GM19455 (cell line): Measurements from ENCODE around the gene TPSAB1.

Experiments used
- ATAC-seq: cut with Tn5 transposase; IDR thresholded peaks from one replicate; pipeline ENCODE4 v1.9.1; 2021; ENCODE audit not compliant: unreplicated experiment

The TPSAB1 gene

GRCh38 chr16:1281517-1281916 lies 41.0 kb downstream of the TPSAB1 start:
- ATAC-seq, result no peak

- no peak for ATAC-seq
Measured at GRCh38 chr16:1282324-1282973, 41.9 kb downstream of the TPSAB1 start.

DNA sequence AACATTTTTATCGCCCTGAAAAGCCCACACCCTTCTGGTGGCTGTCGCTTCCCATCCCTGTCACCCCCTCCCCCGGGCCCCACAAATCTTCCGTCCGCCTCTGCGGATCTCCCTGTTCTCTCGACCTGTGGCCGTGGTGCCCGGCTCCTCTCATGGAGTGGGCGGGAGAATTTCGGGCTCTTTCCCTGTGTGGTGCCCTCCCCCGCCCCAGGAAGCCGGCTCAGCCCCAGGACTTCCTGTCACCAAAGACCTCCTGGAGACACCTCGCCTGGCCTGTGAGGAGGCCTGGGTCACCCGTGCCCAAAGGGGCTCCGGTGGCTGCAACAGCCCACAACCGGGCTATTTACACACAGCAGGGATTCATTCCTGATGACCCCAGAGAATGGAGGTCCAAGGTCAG lies 42.8 kb downstream of the TPSAB1 start:
- ATAC-seq, result no peak

DNA sequence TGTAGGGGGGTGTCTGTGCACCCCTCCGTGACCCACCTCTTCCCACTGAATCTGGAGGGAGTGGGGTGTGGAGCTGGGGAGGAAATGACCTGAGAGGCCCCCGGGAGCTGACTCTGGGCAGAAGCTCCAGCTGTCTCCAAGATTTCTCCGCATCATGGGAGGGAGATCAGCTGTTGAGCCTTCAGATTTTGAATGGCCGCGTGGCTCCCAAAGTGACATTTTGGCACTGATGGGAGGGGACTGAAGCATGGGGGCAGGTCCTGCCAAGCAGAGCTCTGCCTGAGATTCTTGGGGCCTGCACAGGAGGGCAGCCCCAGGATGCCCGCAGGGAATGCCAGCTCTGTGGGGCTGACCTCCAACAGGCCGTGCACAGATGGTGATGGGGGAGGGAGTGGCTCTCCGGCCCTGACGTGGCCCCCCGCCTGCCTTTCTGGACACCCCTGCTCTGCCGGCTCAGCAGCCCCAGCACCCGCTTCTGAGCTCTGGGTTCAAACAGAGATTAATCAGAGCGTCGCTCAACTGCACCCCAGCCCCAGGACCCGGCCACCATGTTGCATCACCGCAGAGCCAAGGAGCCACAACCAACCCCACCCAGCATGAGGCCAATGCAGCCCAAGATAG lies 43.6 kb downstream of the TPSAB1 start:
- no peak for ATAC-seq

DNA sequence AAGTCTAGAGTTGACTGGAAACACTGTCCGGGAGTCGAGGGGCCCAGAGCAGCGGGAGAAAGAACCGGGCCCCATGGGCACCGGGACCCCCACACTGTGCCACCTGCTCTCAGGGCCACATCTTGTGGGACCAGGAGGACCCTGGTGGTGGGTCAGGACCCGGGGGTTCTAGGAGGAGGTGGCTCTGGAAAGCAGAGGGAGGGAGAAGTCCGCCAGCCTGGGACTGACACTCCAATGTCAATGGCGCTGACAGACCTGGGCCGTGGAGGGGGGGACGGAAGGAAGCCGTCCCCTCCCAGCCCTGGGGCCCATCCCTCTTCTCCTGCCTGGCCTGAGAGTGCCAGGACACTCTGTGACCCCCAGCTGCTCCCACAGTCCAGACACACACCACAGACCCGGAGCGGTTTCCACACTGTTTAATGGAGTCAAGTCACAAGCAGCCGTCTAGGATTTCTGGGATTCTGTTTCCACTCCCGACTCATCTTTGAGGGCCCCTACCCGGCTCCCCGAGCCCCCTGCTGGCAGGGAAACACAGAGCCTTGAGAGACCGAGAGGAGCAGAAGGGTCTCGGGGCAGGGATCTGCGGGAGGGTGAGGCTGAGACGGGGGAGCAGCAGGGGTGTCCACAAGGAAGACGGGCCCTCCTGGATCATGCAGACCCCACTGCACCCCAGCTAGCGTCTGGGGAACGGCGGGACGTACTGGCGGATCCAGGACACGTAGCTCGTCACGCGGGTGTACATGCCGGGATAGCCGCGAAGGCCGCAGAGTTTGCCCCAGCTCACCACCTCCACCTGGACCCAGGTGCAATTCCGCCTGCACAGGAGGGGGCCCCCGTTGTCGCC lies 45.4 kb downstream of the TPSAB1 start:
- ATAC-seq, result no peak

DNA sequence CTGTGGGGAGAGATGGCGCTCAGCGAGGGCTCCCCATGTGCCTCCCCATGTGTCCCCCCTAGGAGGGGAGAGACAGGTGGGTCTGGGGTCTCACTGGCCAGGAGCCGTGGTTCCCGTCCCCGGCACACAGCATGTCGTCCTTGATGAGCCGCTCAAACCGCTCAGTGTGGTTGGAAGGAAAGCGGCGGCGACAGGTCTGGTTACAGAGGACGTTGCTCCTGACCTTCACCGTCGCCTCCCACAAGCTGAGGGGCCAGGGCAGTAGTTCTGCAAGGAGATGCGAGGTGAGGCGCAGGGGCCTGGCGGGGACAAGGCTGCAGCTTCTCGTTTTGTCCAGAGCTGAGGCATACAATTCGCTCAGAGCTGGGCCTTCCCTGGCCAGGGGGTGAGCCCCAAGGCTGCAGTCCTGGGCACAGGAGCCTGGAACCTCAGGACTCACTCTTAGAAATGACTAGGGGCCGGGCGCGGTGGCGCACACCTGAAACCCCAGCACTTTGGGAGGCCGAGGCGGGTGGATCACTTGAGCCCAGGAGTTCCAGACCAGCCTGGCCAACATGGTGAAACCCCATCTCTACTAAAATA lies 46.1 kb downstream of the TPSAB1 start:
- no peak for ATAC-seq

DNA sequence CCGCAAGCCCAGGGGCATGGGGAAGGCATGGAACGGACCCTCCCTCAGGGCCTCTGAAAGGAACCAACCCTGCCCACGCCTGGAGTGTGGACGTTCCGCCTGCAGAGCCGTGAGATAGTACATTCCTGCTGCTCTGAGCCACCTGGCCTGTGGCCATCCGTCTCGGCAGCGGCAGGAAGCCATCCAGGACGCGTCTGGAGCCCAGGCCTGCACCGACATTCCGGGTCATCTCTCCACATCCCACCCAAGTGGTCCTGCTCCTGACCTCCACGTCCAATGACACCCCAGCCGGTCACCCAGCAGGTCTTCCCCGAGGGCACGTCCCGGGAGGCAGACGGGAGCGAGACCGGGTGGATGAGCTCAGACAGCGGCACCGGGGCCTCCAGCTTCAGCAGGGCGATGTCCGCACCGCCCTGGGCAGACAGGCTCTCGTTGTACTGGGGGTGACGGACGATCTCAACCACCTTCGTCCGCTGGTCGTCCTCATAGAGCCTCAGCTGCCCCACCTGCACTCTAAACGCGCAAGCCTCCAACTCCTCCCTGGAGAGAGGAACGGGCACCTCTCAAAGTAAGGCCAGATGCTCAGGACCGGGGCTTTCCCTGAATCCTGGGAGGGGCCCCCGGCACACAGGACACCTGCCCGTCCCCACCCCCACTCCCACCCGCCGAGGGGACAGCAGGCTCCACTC lies 47.6 kb downstream of the TPSAB1 start:
- no peak for ATAC-seq

DNA sequence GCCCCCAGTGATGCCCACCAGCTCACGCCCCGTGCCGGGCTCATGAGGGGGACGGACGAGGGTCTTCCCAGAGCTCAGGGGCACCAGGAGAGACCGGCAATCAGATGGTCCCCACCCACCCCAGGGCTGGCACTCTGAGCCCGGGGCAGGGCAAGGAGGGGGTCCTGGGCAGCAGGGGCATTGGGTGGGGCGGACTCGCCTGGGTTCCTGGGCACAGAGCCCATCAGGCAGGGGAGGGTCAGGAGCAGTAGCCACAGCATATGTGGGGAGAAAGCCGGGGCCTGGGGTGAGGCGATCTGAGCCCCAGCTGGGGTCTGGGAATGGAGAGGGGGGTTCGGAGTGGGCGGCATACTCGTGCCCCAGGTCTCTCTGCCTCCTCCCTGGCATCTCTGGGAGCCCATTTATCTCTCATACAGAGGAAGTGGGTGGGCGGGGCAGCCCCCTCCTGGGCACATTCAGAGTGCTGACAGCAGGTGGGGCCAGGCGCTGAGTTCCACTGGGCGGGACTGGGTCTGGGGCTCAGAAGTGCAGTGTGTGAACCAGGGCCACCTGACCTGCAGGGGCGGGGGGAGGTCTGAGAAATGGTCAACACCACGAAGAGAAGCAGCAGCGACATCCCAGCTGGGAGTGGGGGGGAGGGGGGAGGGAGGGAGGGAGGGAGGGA lies 48.4 kb downstream of the TPSAB1 start:
- ATAC-seq, result no peak

DNA sequence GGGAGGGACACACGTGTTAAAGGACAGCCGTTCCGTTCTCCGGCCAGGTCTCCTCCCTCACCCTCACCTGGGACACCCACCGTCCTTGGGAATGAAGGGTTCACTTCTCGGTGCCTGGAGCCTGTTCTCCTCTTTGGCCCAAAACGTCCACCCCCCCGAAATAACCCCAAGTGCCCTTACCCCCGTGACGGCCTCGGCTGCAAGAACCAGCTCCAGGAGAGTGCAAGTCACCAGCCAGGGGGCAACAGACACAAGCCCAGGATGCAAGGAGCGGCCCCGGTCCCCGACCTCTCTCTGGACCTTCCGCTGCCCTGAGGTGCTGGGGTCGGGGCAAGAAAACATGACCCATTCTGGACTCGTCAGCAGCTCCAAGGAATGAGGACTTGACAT lies 49.0 kb downstream of the TPSAB1 start:
- no peak for ATAC-seq

GRCh38 chr16:1290063-1290501 lies 49.6 kb downstream of the TPSAB1 start:
- no peak for ATAC-seq

GRCh38 chr16:1290860-1291575 lies 50.5 kb downstream of the TPSAB1 start:
- ATAC-seq, result no peak

DNA sequence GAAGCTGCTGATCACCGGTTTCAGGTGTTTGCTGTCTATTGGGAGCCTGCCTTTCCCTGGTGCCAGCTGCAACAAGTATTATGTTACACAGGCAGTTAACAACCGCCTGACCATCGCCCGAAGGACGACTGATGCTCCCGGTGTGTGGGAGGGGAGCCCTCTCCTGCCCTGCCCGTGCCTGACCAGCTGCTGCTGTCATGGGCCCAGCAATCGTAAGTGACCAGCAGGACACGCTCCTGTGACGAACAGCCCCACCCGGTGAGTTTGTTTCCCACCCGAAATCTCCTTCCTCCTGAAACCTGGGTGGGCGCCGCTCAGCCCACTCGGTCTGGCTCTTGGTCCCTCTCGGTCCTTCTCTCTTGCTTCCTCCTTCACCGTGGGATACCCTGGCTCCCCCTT lies 51.1 kb downstream of the TPSAB1 start:
- no peak for ATAC-seq
